ENCODE measurements around the gene KDM4B. TPM values are rescaled to one million over a fixed set of nuclear protein-coding genes. Genes with fewer than 3 reads are reported as not detected.

The KDM4B gene
- total and polyA plus RNA-seq, 2 donors (not counting 1 experiment from before 2014, with no cell fraction given) = 75.5 to 205 TPM

GRCh38 chr19:5141850-5142724, 173.2 kb downstream of the KDM4B start:
- ChIA-PET CTCF (interaction anchor here (1.0 kb wide), 2 partner anchors 11 to 89 kb away, joined by 3 read pairs; no protein-coding TSS in a partner anchor), POLR2A (interaction anchor here (1.0 to 1.3 kb wide), 2 partner anchors 10 to 14 kb away, joined by 3 to 8 read pairs; no protein-coding TSS in a partner anchor)
- peaks cover 75% of the 10 kb centered on the region for H3K79me2 ChIP-seq (ENCODE audit: control insufficient read depth, insufficient read depth, low read length)
- Mint-ChIP-seq H3K4me3 (peak overlapping the region; percentile 62), H3K9me3 (ENCODE audit: insufficient read depth) (no peaks in the 10 kb centered on the region), H3K4me1 (peaks cover 56% of the 10 kb centered on the region), H3K27ac (peak overlapping the region; percentile 74), H3K27me3 (no peaks in the 10 kb centered on the region)
- H4K20me1 ChIP-seq (ENCODE audit: control insufficient read depth, insufficient read depth, low read length, poor library complexity, severe bottlenecking) = peaks cover 94% of the 10 kb centered on the region
- H3K36me3 ChIP-seq (replicated peaks in 1 of 2; ENCODE audit: control extremely low read depth in 1 of 2, control insufficient read depth in 1 of 2, extremely low read depth in 1 of 2, insufficient read depth in 2 of 2, low read length in 1 of 2) = peaks cover 0 to 95% of the 10 kb centered on the region in 2 experiments
- no peak for TF ChIP-seq CTCF (IDR thresholded peaks at IDR 0.05)
- TF ChIP-seq EZH2 (IDR thresholded peaks at IDR 0.05; ENCODE audit: borderline replicate concordance, insufficient read depth, low read depth, low read length, poor library complexity, severe bottlenecking) = no peak
- 94% methylated on average over 28 of the region's 36 CpGs for WGBS (ENCODE audit: insufficient coverage)
- intact Hi-C loops (cut with micrococcal nuclease) = no loop called here
- H3K27ac ChIP-seq (ENCODE audit: low read length in 2 of 2) = peak overlapping the region; percentile 12 to 80
- peak; percentile 63 for DNase-seq
- no peak overlapping the region for H3K9ac ChIP-seq (ENCODE audit: low read length)
- no peaks in the 10 kb centered on the region for H3K27me3 ChIP-seq (replicated peaks in 1 of 4; ENCODE audit: control extremely low read depth in 1 of 4, control insufficient read depth in 3 of 4, insufficient read depth in 4 of 4, low read length in 3 of 4)
- H3K4me2 ChIP-seq (replicated peaks; ENCODE audit: low read depth, low read length, poor library complexity, severe bottlenecking) = peak overlapping the region; percentile 56
- H3K4me3 ChIP-seq (ENCODE audit: control extremely low read depth in 1 of 5, extremely low read depth in 1 of 5, insufficient read depth in 1 of 5, low read depth in 2 of 5, low read length in 4 of 5) = no peak overlapping the region
- no peak overlapping the region for H2AFZ ChIP-seq (ENCODE audit: insufficient read depth, low read depth, low read length, poor library complexity, severe bottlenecking)
- peaks cover 61 to 71% of the 10 kb centered on the region in 2 donors for H3K4me1 ChIP-seq (ENCODE audit: control insufficient read depth in 2 of 2, insufficient read depth in 2 of 2, low read length in 2 of 2)
- H3K9me3 ChIP-seq (ENCODE audit: control extremely low read depth in 1 of 3, control insufficient read depth in 2 of 3, insufficient read depth in 1 of 3, low read length in 2 of 3) = no peaks in the 10 kb centered on the region
- ATAC-seq (ENCODE audit: low read depth) = no peak

- DNase-seq = no peak
- ATAC-seq (ENCODE audit: low read depth) = no peak
- peaks cover 49% of the 10 kb centered on the region for H3K4me1 Mint-ChIP-seq
- no peaks in the 10 kb centered on the region for H3K9me3 ChIP-seq (ENCODE audit: control extremely low read depth in 1 of 3, control insufficient read depth in 2 of 3, insufficient read depth in 1 of 3, low read length in 2 of 3)
- H3K9ac ChIP-seq (ENCODE audit: low read length) = peak overlapping the region; percentile 23
- H3K4me3 ChIP-seq (ENCODE audit: control extremely low read depth in 1 of 5, extremely low read depth in 1 of 5, insufficient read depth in 1 of 5, low read depth in 2 of 5, low read length in 4 of 5) = no peak overlapping the region
- H3K4me3 Mint-ChIP-seq = peak overlapping the region; percentile 62
- H3K27me3 ChIP-seq (replicated peaks in 1 of 4; ENCODE audit: control extremely low read depth in 1 of 4, control insufficient read depth in 3 of 4, insufficient read depth in 4 of 4, low read length in 3 of 4) = no peaks in the 10 kb centered on the region
- intact Hi-C loops (cut with micrococcal nuclease) = loop anchor here (1.0 kb wide), 1 partner anchor 12 kb away; no protein-coding TSS in a partner anchor
- H3K36me3 ChIP-seq (replicated peaks in 1 of 2; ENCODE audit: control extremely low read depth in 1 of 2, control insufficient read depth in 1 of 2, extremely low read depth in 1 of 2, insufficient read depth in 2 of 2, low read length in 1 of 2) = peaks cover 0 to 95% of the 10 kb centered on the region in 2 experiments
- no peak overlapping the region for H2AFZ ChIP-seq (ENCODE audit: insufficient read depth, low read depth, low read length, poor library complexity, severe bottlenecking)
- H3K9me3 Mint-ChIP-seq (ENCODE audit: insufficient read depth) = no peaks in the 10 kb centered on the region
- H3K4me1 ChIP-seq (ENCODE audit: control insufficient read depth in 2 of 2, insufficient read depth in 2 of 2, low read length in 2 of 2) = peaks cover 56 to 65% of the 10 kb centered on the region in 2 donors
- H4K20me1 ChIP-seq (ENCODE audit: control insufficient read depth, insufficient read depth, low read length, poor library complexity, severe bottlenecking) = peaks cover 93% of the 10 kb centered on the region
- H3K27ac ChIP-seq (ENCODE audit: low read length in 2 of 2) = peak overlapping the region; percentile 34 to 80
- H3K79me2 ChIP-seq (ENCODE audit: control insufficient read depth, insufficient read depth, low read length) = peaks cover 69% of the 10 kb centered on the region
- ChIA-PET CTCF (interaction anchor here (1.0 kb wide), 2 partner anchors 11 to 90 kb away, joined by 3 to 4 read pairs; no protein-coding TSS in a partner anchor), POLR2A (interaction anchor here (1.3 to 1.5 kb wide), 2 partner anchors 12 to 15 kb away, joined by 8 to 9 read pairs; no protein-coding TSS in a partner anchor)
- no peaks in the 10 kb centered on the region for H3K27me3 Mint-ChIP-seq
- peak overlapping the region; percentile 56 for H3K4me2 ChIP-seq (replicated peaks; ENCODE audit: low read depth, low read length, poor library complexity, severe bottlenecking)
- no peak for TF ChIP-seq CTCF (IDR thresholded peaks at IDR 0.05)
- TF ChIP-seq EZH2 (IDR thresholded peaks at IDR 0.05; ENCODE audit: borderline replicate concordance, insufficient read depth, low read depth, low read length, poor library complexity, severe bottlenecking) = no peak
- H3K27ac Mint-ChIP-seq = peak overlapping the region; percentile 74
- 85% methylated on average over 13 of the region's 22 CpGs for WGBS (ENCODE audit: insufficient coverage)
Observed at GRCh38 chr19:5142725-5143097, 173.8 kb downstream of the KDM4B start.

Data from B cell (primary cell).